Gastroesophageal sphincter (tissue), 4 donors: ENCODE measurements around the gene ABCG5. TPM values are rescaled to one million over a fixed set of nuclear protein-coding genes. Genes with fewer than 3 reads are reported as not detected.

ENCODE experiments used
- ATAC-seq: fragments of 150-250 bp; one replicate; pipeline ENCODE4 v1.9.1; 2016; ENCODE audit warnings: mild to moderate bottlenecking, moderate library complexity
- H3K27ac ChIP-seq, 4 donors: fragments of 200-600 bp; sonication (generic) in 3 of 4; 1 replicate in 3 of 4; 2 replicates in 1 of 4; pipeline ENCODE4 v1.5.1; 2016 to 2019
- H3K27me3 ChIP-seq: fragments of 200-600 bp; sonication (generic); one replicate; pipeline ENCODE4 v1.5.1; 2019
- H3K36me3 ChIP-seq, 2 donors: fragments of 200-600 bp; sonication (generic); one replicate each; pipeline ENCODE4 v1.5.1; 2019; ENCODE audit warnings: control low read depth in 1 of 2
- H3K4me1 ChIP-seq, 3 donors: fragments of 200-600 bp; sonication (generic); 1 replicate in 2 of 3; 2 replicates in 1 of 3; pipeline ENCODE4 v1.5.1; 2016 to 2019; ENCODE audit warnings: control low read depth in 2 of 3
- H3K4me3 ChIP-seq, 2 donors: fragments of 200-600 bp; sonication (generic); one replicate each; pipeline ENCODE4 v1.5.1; 2019; ENCODE audit warnings: mild to moderate bottlenecking in 1 of 2, moderate library complexity in 1 of 2
- H3K9me3 ChIP-seq, 3 donors: fragments of 200-600 bp; sonication (generic); one replicate each; pipeline ENCODE4 v1.5.1; 2017 to 2019; ENCODE audit warnings: control low read depth in 2 of 3
- CTCF ChIP-seq, 4 experiments: fragments of 200-600 bp in 2 of 4; fragments of 450-650 bp in 2 of 4; sonication (generic) in 1 of 4; IDR thresholded peaks; one replicate each; pipeline ENCODE4 v1.5.1; 2017 to 2019; ENCODE audit warnings: antibody characterized with exemption in 4 of 4, mild to moderate bottlenecking in 2 of 4, moderate library complexity in 2 of 4
- EP300 ChIP-seq: sonication (generic); formaldehyde crosslinking; IDR thresholded peaks from one replicate; pipeline ENCODE4 v1.6.1; 2017; ENCODE audit warnings: antibody characterized with exemption, mild to moderate bottlenecking
- POLR2A ChIP-seq, 2 donors: fragments of 450-650 bp; IDR thresholded peaks; one replicate each; pipeline ENCODE4 v1.6.1; 2017; ENCODE audit warnings: antibody characterized with exemption in 2 of 2, mild to moderate bottlenecking in 2 of 2, moderate library complexity in 1 of 2
- POLR2AphosphoS5 ChIP-seq: sonication (generic); formaldehyde crosslinking; IDR thresholded peaks from one replicate; pipeline ENCODE4 v1.6.1; 2017; ENCODE audit warnings: antibody characterized with exemption
- WGBS, 2 donors: methylation state at CpG; one replicate each; pipeline ENCODE4 v1.1.5; 2018; ENCODE audit warnings: low coverage in 1 of 2; 5-methylcytosine and 5-hydroxymethylcytosine counted together
- total RNA-seq, 4 donors: library from RNA; depleted of rRNA; stranded (reverse); fragments of >200 nt; gene quantifications; one replicate each; pipeline ENCODE4 v1.1.0, GENCODE V29; 2016

Gene ABCG5
- total RNA-seq, 4 donors from 2014 or later: not detected

- WGBS, 2 donors: 95% methylated on average over 2 of the region's 2 CpGs; no CpG with 5 or more reads in 1 of the 2 donors
- no peak overlapping the region for H3K27ac ChIP-seq
- no peak for TF ChIP-seq POLR2A (IDR thresholded peaks at IDR 0.05)
- no peak for ATAC-seq
- no peaks in the 10 kb centered on the region for H3K4me1 ChIP-seq
- H3K9me3 ChIP-seq: no peaks in the 10 kb centered on the region
- peaks cover 11% of the 10 kb centered on the region for H3K27me3 ChIP-seq
- H3K36me3 ChIP-seq: no peaks in the 10 kb centered on the region
- no peak overlapping the region for H3K4me3 ChIP-seq
Measured at GRCh38 chr2:43824512-43824911, 14.1 kb downstream of the ABCG5 start.

- Histone ChIP-seq H3K9me3 (no peaks in the 10 kb centered on the region), H3K4me3 (no peak overlapping the region), H3K27me3 (peaks cover 11% of the 10 kb centered on the region), H3K36me3 (no peaks in the 10 kb centered on the region), H3K4me1 (no peaks in the 10 kb centered on the region), H3K27ac (no peak overlapping the region)
- TF ChIP-seq POLR2A (IDR thresholded peaks at IDR 0.05) (no peak), POLR2AphosphoS5 (no peak), EP300 (no peak), CTCF (IDR thresholded peaks at IDR 0.05) (no peak)
- 89 to 100% methylated on average over 2 to 11 of the region's 11 CpGs for WGBS, 2 donors
- ATAC-seq: no peak
Measured at GRCh38 chr2:43823751-43824150, 14.9 kb downstream of the ABCG5 start.

- no peak for ATAC-seq
- TF ChIP-seq EP300 (no peak), CTCF (IDR thresholded peaks at IDR 0.05) (no peak), POLR2AphosphoS5 (no peak), POLR2A (IDR thresholded peaks at IDR 0.05) (no peak)
- no peak overlapping the region for H3K4me3 ChIP-seq
- peaks cover 11% of the 10 kb centered on the region for H3K27me3 ChIP-seq
- no peaks in the 10 kb centered on the region for H3K4me1 ChIP-seq
- 76 to 79% methylated on average over 2 of the region's 7 CpGs for WGBS, 2 donors
- no peaks in the 10 kb centered on the region for H3K36me3 ChIP-seq
- no peak overlapping the region for H3K27ac ChIP-seq
- H3K9me3 ChIP-seq: no peaks in the 10 kb centered on the region
Measured at GRCh38 chr2:43822839-43823238, 15.8 kb downstream of the ABCG5 start.

GRCh38 chr2:43819491-43820163, 19.0 kb downstream of the ABCG5 start:
- H3K9me3 ChIP-seq: no peaks in the 10 kb centered on the region
- H3K4me3 ChIP-seq: no peak overlapping the region
- no peak for ATAC-seq
- no peaks in the 10 kb centered on the region for H3K4me1 ChIP-seq
- H3K27ac ChIP-seq: no peak overlapping the region
- TF ChIP-seq POLR2A (IDR thresholded peaks at IDR 0.05): no peak
- no peak for TF ChIP-seq CTCF (IDR thresholded peaks at IDR 0.05)
- TF ChIP-seq EP300: no peak
- no peak for TF ChIP-seq POLR2AphosphoS5
- H3K36me3 ChIP-seq: no peaks in the 10 kb centered on the region
- WGBS, 2 donors: 74% methylated on average over 6 to 7 of the region's 7 CpGs
- peaks cover 11% of the 10 kb centered on the region for H3K27me3 ChIP-seq

- H3K4me1 ChIP-seq: no peaks in the 10 kb centered on the region
- H3K9me3 ChIP-seq: no peaks in the 10 kb centered on the region
- H3K27me3 ChIP-seq: peaks cover 11% of the 10 kb centered on the region
- no peak overlapping the region for H3K4me3 ChIP-seq
- ATAC-seq: no peak
- no peak for TF ChIP-seq EP300
- TF ChIP-seq POLR2AphosphoS5: no peak
- TF ChIP-seq POLR2A (IDR thresholded peaks at IDR 0.05): no peak
- no peak for TF ChIP-seq CTCF (IDR thresholded peaks at IDR 0.05)
- no peak overlapping the region for H3K27ac ChIP-seq
- H3K36me3 ChIP-seq: no peaks in the 10 kb centered on the region
- 67 to 73% methylated on average over 5 of the region's 5 CpGs for WGBS, 2 donors
Measured at GRCh38 chr2:43818761-43819160, 19.9 kb downstream of the ABCG5 start.
